Right ventricle myocardium inferior (tissue), 1 donor: ENCODE results near the gene ZNF618. TPM values are rescaled to one million over a fixed set of nuclear protein-coding genes. Genes with fewer than 3 reads are reported as not detected.

Experiments
- ATAC-seq: fragments of 200-7000 bp; cut with Tn5 transposase; one replicate; pipeline ENCODE4 v1.9.1; 2020; ENCODE audit warnings: mild to moderate bottlenecking, moderate library complexity
- DNase-seq: peaks from one replicate; pipeline ENCODE4 v3.0.0; 2021; ENCODE audit errors: missing footprints
- intact Hi-C: fragments of 100-400 bp; cut with DNase I; formaldehyde crosslinking; loops from one replicate; pipeline ENCODE4 v1.11.0; 2022
- long read RNA-seq: library from polyadenylated mRNA; unstranded; transcript quantifications from one replicate; pipeline ENCODE4 v2.0.0, GENCODE V29; 2021
- total RNA-seq: library from RNA; stranded (reverse); fragmentation: NEBNext Ultra II Directional; extraction: Animal tissue kit (Norgen Biotek cat#: 25700); gene quantifications from one replicate; pipeline ENCODE4 v1.2.1, GENCODE V29; 2021
- donor health status: DM: no; HTN: yes; CAD: no; lungs with severe emphysema.

Gene ZNF618
- total RNA-seq, result 1.6 TPM
- long read RNA-seq, partial matches to known transcripts, result 0 of 1 reads
- long read RNA-seq, other reads (novel, unspliced or antisense), result 1 of 1 reads

GRCh38 chr9:113876151-113876992 lies at the start of gene ZNF618:
ZNF618 (plus strand) TSS chr9:113876309; CDS start chr9:113876381, 72 bp downstream.
- DNase-seq (peak; percentile 71), ATAC-seq (peak; percentile 71)
- intact Hi-C loops, result loop anchor here (10.0 kb wide), 1 partner anchor 72 kb away; no protein-coding TSS in a partner anchor

- no peak for DNase-seq
- no peak for ATAC-seq
- intact Hi-C loops, result no loop called here
Observed at GRCh38 chr9:113828221-113828620, 47.9 kb upstream of the ZNF618 start.

- intact Hi-C loops, result no loop called here
- ATAC-seq, result no peak
- DNase-seq, result no peak
Observed at GRCh38 chr9:113837334-113837733, 38.8 kb upstream of the ZNF618 start.

GRCh38 chr9:113842086-113842485 lies 34.0 kb upstream of the ZNF618 start:
- ATAC-seq (no peak), DNase-seq (no peak)
- intact Hi-C loops, result no loop called here

GRCh38 chr9:113844466-113844865 lies 31.6 kb upstream of the ZNF618 start:
- intact Hi-C loops, result no loop called here
- ATAC-seq, result no peak
- DNase-seq, result no peak

- no peak for DNase-seq
- no peak for ATAC-seq
- intact Hi-C loops, result no loop called here
Observed at GRCh38 chr9:113851359-113851758, 24.8 kb upstream of the ZNF618 start.

- no peak for DNase-seq
- intact Hi-C loops, result no loop called here
Observed at GRCh38 chr9:113851873-113852272, 24.2 kb upstream of the ZNF618 start.

GRCh38 chr9:113853333-113853732 lies 22.8 kb upstream of the ZNF618 start:
- intact Hi-C loops, result no loop called here
- ATAC-seq (no peak), DNase-seq (no peak)

More at GRCh38 chr9:113851873-113852272, 24.2 kb upstream of the ZNF618 start:
- no peak for ATAC-seq

GRCh38 chr9:113854310-113854709 lies 21.8 kb upstream of the ZNF618 start:
- intact Hi-C loops, result no loop called here
- DNase-seq (no peak), ATAC-seq (no peak)

- intact Hi-C loops, result no loop called here
- no peak for DNase-seq
Observed at GRCh38 chr9:113857875-113858274, 18.2 kb upstream of the ZNF618 start.

GRCh38 chr9:113858282-113858681 lies 17.8 kb upstream of the ZNF618 start:
- no peak for DNase-seq
- intact Hi-C loops, result no loop called here
- no peak for ATAC-seq

More at GRCh38 chr9:113857875-113858274, 18.2 kb upstream of the ZNF618 start:
- no peak for ATAC-seq

GRCh38 chr9:113863345-113863744 lies 12.8 kb upstream of the ZNF618 start:
- no peak for DNase-seq
- intact Hi-C loops, result no loop called here

GRCh38 chr9:113868501-113868900 lies 7.6 kb upstream of the ZNF618 start:
- intact Hi-C loops, result no loop called here
- no peak for ATAC-seq
- DNase-seq, result no peak

More at GRCh38 chr9:113863345-113863744, 12.8 kb upstream of the ZNF618 start:
- no peak for ATAC-seq

GRCh38 chr9:113872485-113873143 lies 3.5 kb upstream of the ZNF618 start:
- intact Hi-C loops, result loop anchor here (10.0 kb wide), 1 partner anchor 68 kb away; no protein-coding TSS in a partner anchor
- no peak for DNase-seq
- no peak for ATAC-seq

- no peak for DNase-seq
- no peak for ATAC-seq
- intact Hi-C loops, result loop anchor here (10.0 kb wide), 1 partner anchor 69 kb away; no protein-coding TSS in a partner anchor
Observed at GRCh38 chr9:113873446-113873845, 2.7 kb upstream of the ZNF618 start.

- ATAC-seq (no peak), DNase-seq (no peak)
- intact Hi-C loops, result loop anchor here (10.0 kb wide), 1 partner anchor 69 kb away; no protein-coding TSS in a partner anchor
Observed at GRCh38 chr9:113873926-113874325, 2.2 kb upstream of the ZNF618 start.

- ATAC-seq, result no peak
- DNase-seq, result no peak
- intact Hi-C loops, result loop anchor here (10.0 kb wide), 1 partner anchor 71 kb away; no protein-coding TSS in a partner anchor
Observed at GRCh38 chr9:113875459-113876150, 504 bp upstream of the ZNF618 start.

- ATAC-seq (no peak), DNase-seq (no peak)
- intact Hi-C loops, result loop anchor here (10.0 kb wide), 1 partner anchor 72 kb away; no protein-coding TSS in a partner anchor
Observed at GRCh38 chr9:113876993-113877368, 872 bp downstream of the ZNF618 start.

GRCh38 chr9:113879318-113879717 lies 3.2 kb downstream of the ZNF618 start:
- intact Hi-C loops, result loop anchor here (10.0 kb wide), 1 partner anchor 75 kb away; no protein-coding TSS in a partner anchor
- ATAC-seq, result no peak
- no peak for DNase-seq
